ENCODE measurements around the gene FHL5. TPM values are rescaled to one million over a fixed set of nuclear protein-coding genes. Genes with fewer than 3 reads are reported as not detected.

FHL5 gene
- total RNA-seq, 1 experiment from 2014 or later: not detected

DNA sequence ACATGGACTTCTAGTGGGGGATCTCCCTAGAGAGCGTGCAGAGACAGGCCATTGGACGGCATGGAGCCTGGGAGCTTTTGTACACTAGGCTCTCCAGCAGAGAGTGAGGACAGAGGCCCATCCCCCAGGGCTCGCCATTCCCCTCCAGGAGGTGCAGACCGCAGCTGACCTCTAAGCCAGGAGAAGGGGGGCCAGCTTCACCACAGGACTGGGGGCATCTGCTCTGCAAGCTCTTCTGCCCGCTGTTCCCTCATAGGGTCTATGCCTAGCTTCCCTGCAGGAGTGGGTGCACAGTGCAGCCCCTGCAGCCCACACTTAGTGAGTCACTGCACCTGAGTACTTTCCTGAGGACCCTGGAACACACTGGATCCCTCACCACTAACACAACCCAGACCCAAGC, 94.4 kb downstream of the FHL5 start:
- H3K36me3 ChIP-seq (ENCODE audit: control insufficient read depth, insufficient read depth, low read length): no peaks in the 10 kb centered on the region
- no peaks in the 10 kb centered on the region for H3K9me3 Mint-ChIP-seq (ENCODE audit: unreplicated experiment)
- no peaks in the 10 kb centered on the region for H3K9me3 ChIP-seq
- TF ChIP-seq, protein P1, sequence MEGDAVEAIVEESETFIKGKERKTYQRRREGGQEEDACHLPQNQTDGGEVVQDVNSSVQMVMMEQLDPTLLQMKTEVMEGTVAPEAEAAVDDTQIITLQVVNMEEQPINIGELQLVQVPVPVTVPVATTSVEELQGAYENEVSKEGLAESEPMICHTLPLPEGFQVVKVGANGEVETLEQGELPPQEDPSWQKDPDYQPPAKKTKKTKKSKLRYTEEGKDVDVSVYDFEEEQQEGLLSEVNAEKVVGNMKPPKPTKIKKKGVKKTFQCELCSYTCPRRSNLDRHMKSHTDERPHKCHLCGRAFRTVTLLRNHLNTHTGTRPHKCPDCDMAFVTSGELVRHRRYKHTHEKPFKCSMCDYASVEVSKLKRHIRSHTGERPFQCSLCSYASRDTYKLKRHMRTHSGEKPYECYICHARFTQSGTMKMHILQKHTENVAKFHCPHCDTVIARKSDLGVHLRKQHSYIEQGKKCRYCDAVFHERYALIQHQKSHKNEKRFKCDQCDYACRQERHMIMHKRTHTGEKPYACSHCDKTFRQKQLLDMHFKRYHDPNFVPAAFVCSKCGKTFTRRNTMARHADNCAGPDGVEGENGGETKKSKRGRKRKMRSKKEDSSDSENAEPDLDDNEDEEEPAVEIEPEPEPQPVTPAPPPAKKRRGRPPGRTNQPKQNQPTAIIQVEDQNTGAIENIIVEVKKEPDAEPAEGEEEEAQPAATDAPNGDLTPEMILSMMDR (IDR thresholded peaks at IDR 0.05; ENCODE audit: insufficient read depth in 1 of 2, low read depth in 1 of 2, low read length in 1 of 2, severe bottlenecking in 1 of 2, unreplicated experiment in 1 of 2): no peak
- intact Hi-C loops (cut with micrococcal nuclease; ENCODE audit: unreplicated experiment): no loop called here
- 0 out of 2 replicates have a peak, but pooled peaks cover 3% of the 10 kb centered on the region for H3K4me1 ChIP-seq
- H3K4me1 Mint-ChIP-seq (ENCODE audit: low read depth, unreplicated experiment): no peaks in the 10 kb centered on the region
- H3K4me3 ChIP-seq (ENCODE audit: low read depth, low read length): no peak overlapping the region
- peaks cover under 1% of the 10 kb centered on the region for H3K27me3 Mint-ChIP-seq (ENCODE audit: insufficient read depth, unreplicated experiment)
- H3K36me3 Mint-ChIP-seq (ENCODE audit: insufficient read depth, unreplicated experiment): no peaks in the 10 kb centered on the region
- no peaks in the 10 kb centered on the region for H3K27me3 ChIP-seq (replicated peaks; ENCODE audit: control insufficient read depth, insufficient read depth, low read length)
- no peak for DNase-seq
- ChIA-PET POLR2A (no interaction called here), CTCF (interaction anchor here (1.8 kb wide), 1 partner anchor 31 kb away, joined by 8 read pairs; no protein-coding TSS in a partner anchor)
- no TSS peak for BruUV-seq (replicated peaks)
- H3K27ac Mint-ChIP-seq (ENCODE audit: unreplicated experiment): no peak overlapping the region
- H3K4me3 Mint-ChIP-seq (ENCODE audit: unreplicated experiment): no peak overlapping the region

DNA sequence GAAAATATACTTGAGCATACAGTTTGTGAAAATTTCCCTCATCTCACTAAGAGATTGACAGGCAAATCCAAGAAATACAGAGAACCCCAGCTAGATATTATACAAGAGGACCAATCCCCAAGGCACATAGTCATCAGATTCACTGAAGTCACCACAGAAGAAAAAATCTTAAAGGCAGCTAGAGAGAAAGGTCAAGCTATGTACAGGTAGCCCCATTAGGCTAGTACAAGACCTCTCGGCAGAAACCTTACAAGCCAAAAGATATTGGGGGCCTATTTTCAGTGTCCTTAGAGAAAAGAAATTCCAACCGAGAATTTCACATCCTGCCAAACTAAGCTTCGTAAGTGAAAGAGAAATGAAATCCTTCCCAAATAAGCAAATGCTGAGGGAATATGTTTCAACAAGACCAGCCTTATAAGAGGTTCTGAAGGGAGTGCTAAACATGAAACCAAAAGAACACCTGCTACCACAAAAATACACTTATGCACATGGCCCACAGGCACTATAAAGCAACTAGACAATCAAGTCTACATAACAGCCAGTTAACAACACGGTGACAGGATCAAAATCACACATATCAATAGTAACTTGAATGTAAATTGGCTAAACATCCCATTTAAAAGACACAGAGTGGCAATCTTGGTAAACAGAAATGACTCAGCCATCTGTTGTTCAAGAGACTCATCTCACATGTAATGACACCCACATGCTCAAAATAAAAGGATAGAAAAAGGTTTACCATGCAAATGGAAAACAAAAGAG, 96.3 kb downstream of the FHL5 start:
- H3K27me3 Mint-ChIP-seq (ENCODE audit: insufficient read depth, unreplicated experiment): peaks cover 3% of the 10 kb centered on the region
- BruUV-seq (replicated peaks): no TSS peak
- no peak overlapping the region for H3K4me3 Mint-ChIP-seq (ENCODE audit: unreplicated experiment)
- TF ChIP-seq, protein P1 (IDR thresholded peaks at IDR 0.05; ENCODE audit: insufficient read depth in 1 of 2, low read depth in 1 of 2, low read length in 1 of 2, severe bottlenecking in 1 of 2, unreplicated experiment in 1 of 2): no peak
- CTCF ChIA-PET: no interaction called here
- DNase-seq: no peak
- H3K4me3 ChIP-seq (ENCODE audit: low read depth, low read length): no peak overlapping the region
- H3K9me3 Mint-ChIP-seq (ENCODE audit: unreplicated experiment): no peaks in the 10 kb centered on the region
- H3K36me3 ChIP-seq (ENCODE audit: control insufficient read depth, insufficient read depth, low read length): no peaks in the 10 kb centered on the region
- no peaks in the 10 kb centered on the region for H3K4me1 Mint-ChIP-seq (ENCODE audit: low read depth, unreplicated experiment)
- POLR2A ChIA-PET: no interaction called here
- 0 out of 2 replicates have a peak, but pooled peaks cover 3% of the 10 kb centered on the region for H3K4me1 ChIP-seq
- H3K27ac Mint-ChIP-seq (ENCODE audit: unreplicated experiment): no peak overlapping the region
- no peaks in the 10 kb centered on the region for H3K9me3 ChIP-seq
- no peaks in the 10 kb centered on the region for H3K36me3 Mint-ChIP-seq (ENCODE audit: insufficient read depth, unreplicated experiment)
- intact Hi-C loops (cut with micrococcal nuclease; ENCODE audit: unreplicated experiment): no loop called here
- no peaks in the 10 kb centered on the region for H3K27me3 ChIP-seq (replicated peaks; ENCODE audit: control insufficient read depth, insufficient read depth, low read length)

Other genes with a start within 250 kb of the FHL5 start
- 19.4 and 21.9 TPM in 2 replicates for gene UFL1, start 41.3 kb upstream of the FHL5 start, total RNA-seq (2022)